Psoas muscle (tissue), 8 donors: ENCODE data around the gene NME1. TPM values are rescaled to one million over a fixed set of nuclear protein-coding genes. Genes with fewer than 3 reads are reported as not detected.

Experiments
- ATAC-seq, 4 donors: fragments of 200-7000 bp; cut with Tn5 transposase; one replicate each; pipeline ENCODE4 v1.9.1; 2020; ENCODE audit warnings: moderate library complexity in 3 of 4, mild to moderate bottlenecking in 2 of 4
- DNase-seq, 2 donors: peaks; one replicate each; pipeline ENCODE4 v3.0.0-alpha.2; 2020
- H3K27ac ChIP-seq: fragments of 200-600 bp; one replicate; pipeline ENCODE4 v1.8.0; 2022
- H3K27me3 ChIP-seq, 3 donors: fragments of 200-600 bp in 1 of 3; one replicate each; pipeline versions ENCODE4 v1.6.1 to v1.8.0; 2013 to 2022; ENCODE audit warnings: low read length in 2 of 3, mild to moderate bottlenecking in 2 of 3, moderate library complexity in 1 of 3; ENCODE audit not compliant: insufficient read depth in 3 of 3
- H3K36me3 ChIP-seq, 2 donors: fragments of 200-600 bp in 1 of 2; one replicate each; pipeline versions ENCODE4 v1.6.1 to v1.8.0; 2013 to 2022; ENCODE audit warnings: low read depth in 1 of 2, mild to moderate bottlenecking in 1 of 2, moderate library complexity in 1 of 2; ENCODE audit not compliant: insufficient read depth in 1 of 2
- H3K4me1 ChIP-seq: fragments of 200-600 bp; one replicate; pipeline ENCODE4 v1.8.0; 2022
- H3K4me3 ChIP-seq: fragments of 200-600 bp; one replicate; pipeline ENCODE4 v1.8.0; 2022; ENCODE audit warnings: mild to moderate bottlenecking
- H3K9me3 ChIP-seq: fragments of 200-600 bp; one replicate; pipeline ENCODE4 v1.8.0; 2022
- WGBS, 3 donors: extraction: QIAGEN DNeasy Blood & Tissue Kit; methylation state at CpG; one replicate each; pipeline versions ENCODE4 v1.1.6 to v1.1.7; 2013; 5-methylcytosine and 5-hydroxymethylcytosine counted together
- intact Hi-C, 2 donors: fragments of 100-400 bp; cut with DNase I; formaldehyde crosslinking; loops; one replicate each; pipeline versions ENCODE4 v1.11.0 to v1.14.2; 2022
- polyA plus RNA-seq, 3 donors: library from polyadenylated mRNA; stranded (reverse); fragments of 200-250 nt; gene quantifications; one replicate each; pipeline ENCODE4 v1.2.3, GENCODE V29; 2013
- total RNA-seq, 4 donors: library from RNA; stranded (reverse); fragmentation: NEBNext Ultra II Directional in 2 of 4; extraction: Animal tissue kit (Norgen Biotek cat#: 25700) in 2 of 4; gene quantifications; one replicate each; pipeline versions ENCODE4 v1.2.1 to v1.2.4, GENCODE V29; 2021 to 2023
- TF ChIP-seq, protein P1 (sequence below): fragments of 200-600 bp; IDR thresholded peaks from one replicate; pipeline ENCODE4 v1.8.0; 2022; ENCODE audit warnings: antibody characterized with exemption
- donor health status: healthy with polysubstance abuse.
- donor health status: DM: no; HTN: no; CAD: no; lungs with moderate emphysema.
- donor health status: Bipolar disorder and iron deficiency.
- donor health status: healthy.
- donor health status: DM: yes; HTN: yes; CAD: no.
- donor health status: DM: no; HTN: no; CAD: no.
- donor health status: DM: no; HTN: no; CAD: no.
- donor health status: DM: yes; HTN: yes; CAD: no.

Gene NME1
- total and polyA plus RNA-seq, 7 donors, result 29.3 to 328 (median 55.8) TPM

DNA sequence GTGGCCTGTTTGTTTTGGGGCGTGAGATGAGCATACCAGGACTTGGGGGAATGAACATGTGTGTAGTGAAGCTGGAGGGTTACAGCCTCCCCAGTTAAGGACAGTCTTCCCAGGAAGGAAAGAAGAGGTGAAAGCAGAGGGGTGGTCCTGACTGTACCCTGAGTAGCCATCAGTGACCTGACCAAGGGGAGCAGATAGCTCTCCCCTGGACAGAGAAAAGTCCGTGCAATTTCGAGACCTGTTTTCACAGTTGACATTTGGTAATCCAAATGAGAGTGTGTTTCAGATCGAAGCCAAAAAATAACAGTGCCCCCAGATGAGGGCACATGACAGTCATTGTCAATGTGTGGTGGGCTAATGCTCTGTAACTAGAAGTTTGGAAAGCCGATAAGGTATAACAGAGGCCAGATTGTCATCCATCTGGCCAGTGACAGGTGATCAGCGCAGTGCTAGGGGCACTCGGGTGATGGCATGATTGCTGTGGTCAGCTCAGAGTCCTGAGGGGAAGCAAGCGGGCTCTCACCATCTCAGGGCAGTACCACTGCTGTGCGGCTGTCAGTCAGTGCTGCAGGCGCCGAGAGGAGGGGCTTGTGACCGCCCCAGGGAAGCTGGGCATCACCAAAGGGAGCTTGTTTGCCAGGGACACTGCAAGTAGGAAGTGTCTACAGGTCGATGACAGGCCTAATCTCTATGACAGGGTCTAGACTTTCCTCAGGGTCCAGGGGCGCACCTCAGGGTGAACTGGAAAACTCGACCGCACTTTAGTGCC is 11.7 kb downstream of the NME1 start:
- H3K36me3 ChIP-seq, result peaks cover 15 to 60% of the 10 kb centered on the region in 2 donors
- H3K27me3 ChIP-seq, result no peaks in the 10 kb centered on the region
- intact Hi-C loops, result loop anchor here (5.0 kb wide), 1 partner anchor 163 kb away; no protein-coding TSS in a partner anchor
- WGBS, 3 donors, result 54 to 69% (median 56%) methylated on average over 16 of the region's 16 CpGs
- H3K4me3 ChIP-seq, result peak overlapping the region; percentile 99
- peaks cover 16% of the 10 kb centered on the region for H3K4me1 ChIP-seq
- DNase-seq (no peak), ATAC-seq (peak in 1 of 4 donors; percentile 1)
- no peaks in the 10 kb centered on the region for H3K9me3 ChIP-seq
- H3K27ac ChIP-seq, result peak overlapping the region; percentile 100
- TF ChIP-seq, protein P1, sequence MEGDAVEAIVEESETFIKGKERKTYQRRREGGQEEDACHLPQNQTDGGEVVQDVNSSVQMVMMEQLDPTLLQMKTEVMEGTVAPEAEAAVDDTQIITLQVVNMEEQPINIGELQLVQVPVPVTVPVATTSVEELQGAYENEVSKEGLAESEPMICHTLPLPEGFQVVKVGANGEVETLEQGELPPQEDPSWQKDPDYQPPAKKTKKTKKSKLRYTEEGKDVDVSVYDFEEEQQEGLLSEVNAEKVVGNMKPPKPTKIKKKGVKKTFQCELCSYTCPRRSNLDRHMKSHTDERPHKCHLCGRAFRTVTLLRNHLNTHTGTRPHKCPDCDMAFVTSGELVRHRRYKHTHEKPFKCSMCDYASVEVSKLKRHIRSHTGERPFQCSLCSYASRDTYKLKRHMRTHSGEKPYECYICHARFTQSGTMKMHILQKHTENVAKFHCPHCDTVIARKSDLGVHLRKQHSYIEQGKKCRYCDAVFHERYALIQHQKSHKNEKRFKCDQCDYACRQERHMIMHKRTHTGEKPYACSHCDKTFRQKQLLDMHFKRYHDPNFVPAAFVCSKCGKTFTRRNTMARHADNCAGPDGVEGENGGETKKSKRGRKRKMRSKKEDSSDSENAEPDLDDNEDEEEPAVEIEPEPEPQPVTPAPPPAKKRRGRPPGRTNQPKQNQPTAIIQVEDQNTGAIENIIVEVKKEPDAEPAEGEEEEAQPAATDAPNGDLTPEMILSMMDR, result no peak

DNA sequence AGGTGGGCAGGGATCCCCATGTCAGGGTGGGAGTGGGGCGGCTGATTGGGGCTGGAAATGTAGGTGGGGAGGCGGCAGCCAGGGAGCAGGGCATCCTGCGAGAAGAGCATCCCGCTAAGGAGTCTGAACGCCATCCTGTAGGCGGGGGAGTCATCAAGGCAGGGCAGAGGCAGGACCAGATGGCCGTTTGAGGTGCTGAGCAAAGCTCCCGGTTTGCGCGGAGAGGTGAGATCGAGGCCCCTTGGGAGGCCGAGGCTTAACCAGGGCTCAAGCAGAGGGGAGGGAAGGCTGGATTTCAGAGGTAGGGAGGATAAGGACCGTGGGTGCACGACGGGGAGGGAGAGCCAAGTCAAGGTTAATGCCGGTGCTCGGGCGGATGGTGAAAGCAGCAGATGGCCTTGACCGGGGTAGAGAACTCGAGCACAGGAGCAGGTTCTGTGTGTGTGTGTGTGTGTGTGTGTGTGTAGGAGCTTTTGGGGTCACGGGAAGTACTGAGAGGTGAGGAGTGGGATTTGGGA is 12.4 kb downstream of the NME1 start:
- no peaks in the 10 kb centered on the region for H3K27me3 ChIP-seq
- H3K4me3 ChIP-seq, result peak overlapping the region; percentile 99
- intact Hi-C loops, result loop anchor here (1.0 to 5.0 kb wide), 2 partner anchors 12 to 163 kb away; partner anchors contain the start of gene NME1 (in 1 of the 2)
- peaks cover 19 to 61% of the 10 kb centered on the region in 2 donors for H3K36me3 ChIP-seq
- ATAC-seq (peak in 3 of 4 donors; percentile 0 to 5 (median 2)), DNase-seq (peak; percentile 25 to 57)
- H3K27ac ChIP-seq, result peak overlapping the region; percentile 100
- H3K4me1 ChIP-seq, result peaks cover 16% of the 10 kb centered on the region
- H3K9me3 ChIP-seq, result no peaks in the 10 kb centered on the region
- WGBS, 3 donors, result 7 to 11% (median 11%) methylated on average over 21 of the region's 21 CpGs
- TF ChIP-seq, protein P1, result no peak

DNA sequence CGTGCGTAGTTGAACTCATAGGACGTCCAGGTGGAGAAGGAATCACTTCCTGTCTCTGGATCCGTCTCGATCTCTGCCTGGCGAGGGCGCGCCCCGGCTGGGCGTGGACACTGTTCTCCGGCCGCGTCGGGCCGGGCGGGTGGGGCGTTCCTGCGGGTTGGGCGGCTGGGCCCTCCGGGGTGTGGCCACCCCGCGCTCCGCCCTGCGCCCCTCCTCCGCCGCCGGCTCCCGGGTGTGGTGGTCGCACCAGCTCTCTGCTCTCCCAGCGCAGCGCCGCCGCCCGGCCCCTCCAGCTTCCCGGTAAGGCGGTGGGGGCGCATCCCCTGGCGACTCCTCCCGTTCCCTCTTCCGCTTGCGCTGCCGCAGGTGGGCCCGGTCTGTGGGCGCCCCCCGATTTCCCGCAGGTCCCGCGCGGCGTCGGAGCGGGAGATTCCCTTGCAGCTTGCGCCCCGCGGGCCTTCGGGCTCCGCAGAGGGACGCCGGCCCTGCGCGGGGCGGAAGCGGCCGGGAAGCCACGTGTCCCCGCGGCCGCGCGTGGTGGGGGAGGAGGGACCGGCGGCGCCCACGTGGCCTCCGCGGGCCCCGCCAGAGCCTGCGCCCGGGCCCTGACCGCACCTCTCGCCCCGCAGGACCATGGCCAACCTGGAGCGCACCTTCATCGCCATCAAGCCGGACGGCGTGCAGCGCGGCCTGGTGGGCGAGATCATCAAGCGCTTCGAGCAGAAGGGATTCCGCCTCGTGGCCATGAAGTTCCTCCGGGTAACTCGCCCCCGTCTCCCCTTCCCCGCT is 13.0 kb downstream of the NME1 start, which contains the start of gene NME2:
TSS of gene NME2 (plus strand) at position 214 of the 789 bp plus-strand sequence. CDS start at position 634, 420 bp downstream.
- TF ChIP-seq, protein P1, result no peak
- WGBS, 3 donors, result 0% methylated on average over 58 to 98 of the region's 98 CpGs
- no peaks in the 10 kb centered on the region for H3K9me3 ChIP-seq
- DNase-seq, result peak; percentile 92 to 96
- H3K4me1 ChIP-seq, result peaks cover 16% of the 10 kb centered on the region
- peak within 1 kb of the TSS; percentile 100 for H3K27ac ChIP-seq
- ATAC-seq, result peak; percentile 92 to 93 (median 92)
- intact Hi-C loops, result loop anchor here (1.0 to 5.0 kb wide), 2 partner anchors 13 to 164 kb away; partner anchors contain the start of gene NME1 (in 1 of the 2)
- H3K27me3 ChIP-seq, result no peaks in the 10 kb centered on the region
- H3K36me3 ChIP-seq, result peaks cover 15 to 61% of the 10 kb centered on the region in 2 donors
- H3K4me3 ChIP-seq, result peak within 1 kb of the TSS; percentile 99

DNA sequence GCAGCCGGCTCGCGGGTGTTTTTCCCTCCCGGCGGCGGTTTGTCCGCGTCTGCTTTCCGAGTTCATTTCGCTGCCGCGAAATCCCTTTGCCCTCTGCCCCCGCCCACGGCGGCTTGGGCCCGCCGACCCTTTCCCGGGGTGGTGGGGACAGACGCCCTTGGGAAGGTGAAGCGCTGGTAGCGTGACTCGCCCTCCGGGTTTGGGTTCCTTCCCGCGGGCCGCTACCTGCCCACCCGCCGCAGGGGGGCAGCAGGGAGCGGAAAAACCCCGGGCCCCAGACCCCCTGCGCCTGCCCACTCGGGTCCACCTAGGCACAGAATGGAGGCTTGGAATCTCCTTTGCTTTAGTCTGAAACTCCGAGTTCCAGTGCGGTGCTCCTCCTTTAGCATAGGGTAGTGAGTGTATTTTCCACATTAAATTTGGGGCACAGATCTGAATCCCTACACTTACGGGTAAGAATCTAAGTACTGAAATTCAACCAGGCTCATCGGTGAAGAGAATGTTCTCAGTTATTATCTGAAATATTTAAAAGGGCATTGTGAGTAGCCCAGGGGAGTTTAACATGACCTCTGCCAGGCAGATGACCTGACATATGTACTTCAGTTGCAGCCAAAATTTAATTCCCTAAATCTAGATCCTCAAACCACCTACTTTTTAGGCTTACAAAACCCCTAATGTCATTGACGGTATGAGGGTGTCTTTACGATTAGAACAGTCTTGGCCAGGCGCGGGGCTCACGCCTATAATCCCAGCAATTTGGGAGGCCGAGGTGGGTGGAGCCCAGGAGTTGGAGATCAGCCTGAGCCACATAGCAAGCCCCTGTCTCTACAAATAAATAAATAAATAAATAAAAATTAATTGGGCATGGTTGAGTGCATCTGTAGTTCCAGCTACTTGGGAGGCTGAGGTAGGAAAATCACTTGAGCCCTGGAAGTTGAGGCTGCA is 13.9 kb downstream of the NME1 start:
- peak; percentile 64 to 75 for DNase-seq
- Histone ChIP-seq H3K27me3 (no peaks in the 10 kb centered on the region), H3K4me1 (peaks cover 16% of the 10 kb centered on the region), H3K27ac (peak overlapping the region; percentile 100), H3K36me3 (peaks cover 10 to 61% of the 10 kb centered on the region in 2 donors), H3K9me3 (no peaks in the 10 kb centered on the region), H3K4me3 (peak overlapping the region; percentile 99)
- TF ChIP-seq, protein P1, result peak; percentile 68
- ATAC-seq, result peak; percentile 63 to 76 (median 67)
- intact Hi-C loops, result loop anchor here (1.0 to 5.0 kb wide), 2 partner anchors 14 to 165 kb away; partner anchors contain the start of gene NME1 (in 1 of the 2)
- WGBS, 3 donors, result 15 to 17% (median 16%) methylated on average over 40 to 42 of the region's 42 CpGs
